CD8-positive, alpha-beta memory T cell (primary cell): ENCODE results near the gene SPRED2. TPM values are rescaled to one million over a fixed set of nuclear protein-coding genes. Genes with fewer than 3 reads are reported as not detected.

Experiments
- CTCF ChIA-PET: fragments of 350-600 bp; sonication (Branson Sonifier 250); formaldehyde crosslinking; loops from one replicate; lab custom pipeline; 2021; ENCODE audit warnings: antibody characterized with exemption; lab: Charles Lee
- POLR2A ChIA-PET: fragments of 350-600 bp; sonication (Branson Sonifier 250); formaldehyde crosslinking; loops from one replicate; lab custom pipeline; 2021; ENCODE audit warnings: antibody characterized with exemption; lab: Charles Lee
- DNase-seq, 5 donors: peaks; one replicate each; pipeline versions ENCODE4 v3.0.0 to v3.0.0-alpha.2; 2020 to 2022; ENCODE audit warnings: mixed read lengths in 1 of 5
- H3K27ac ChIP-seq: one replicate; pipeline ENCODE4 v1.7.0; 2013; ENCODE audit warnings: low read depth, mild to moderate bottlenecking, low read length, moderate library complexity
- H3K27me3 ChIP-seq: 2 replicates; pipeline ENCODE4 v1.7.0; 2013; ENCODE audit warnings: low read length, mild to moderate bottlenecking; ENCODE audit not compliant: insufficient read depth, poor library complexity, severe bottlenecking
- H3K36me3 ChIP-seq: 2 replicates; pipeline ENCODE4 v1.7.0; 2013; ENCODE audit warnings: mild to moderate bottlenecking, low read length, moderate library complexity; ENCODE audit not compliant: insufficient read depth
- H3K4me1 ChIP-seq: 2 replicates; pipeline ENCODE4 v1.7.0; 2013; ENCODE audit warnings: mild to moderate bottlenecking, low read length, moderate library complexity; ENCODE audit not compliant: insufficient read depth
- H3K4me3 ChIP-seq: 2 replicates; pipeline ENCODE4 v1.7.0; 2013; ENCODE audit warnings: mild to moderate bottlenecking, low read length
- H3K9me3 ChIP-seq: 2 replicates; pipeline ENCODE4 v1.7.0; 2013; ENCODE audit warnings: mild to moderate bottlenecking, low read length
- H3K27ac Mint-ChIP-seq, 8 donors: one replicate each; pipeline ENCODE4 v1.8.0; 2020 to 2021; ENCODE audit warnings: mixed read lengths in 8 of 8, mild to moderate bottlenecking in 6 of 8, inconsistent platforms in 3 of 8, moderate library complexity in 3 of 8
- H3K27me3 Mint-ChIP-seq, 2 donors: one replicate each; pipeline ENCODE4 v1.8.0; 2020 to 2021; ENCODE audit warnings: mixed read lengths in 2 of 2, mild to moderate bottlenecking in 1 of 2, moderate library complexity in 1 of 2
- H3K36me3 Mint-ChIP-seq, 3 donors: one replicate each; pipeline ENCODE4 v1.8.0; 2020 to 2021; ENCODE audit warnings: mixed read lengths in 3 of 3, inconsistent platforms in 1 of 3, mild to moderate bottlenecking in 1 of 3
- H3K4me1 Mint-ChIP-seq, 3 donors: one replicate each; pipeline ENCODE4 v1.8.0; 2020 to 2021; ENCODE audit warnings: mixed read lengths in 3 of 3, inconsistent platforms in 1 of 3, mild to moderate bottlenecking in 1 of 3
- H3K4me3 Mint-ChIP-seq, 7 donors: one replicate each; pipeline ENCODE4 v1.8.0; 2020 to 2021; ENCODE audit warnings: mixed read lengths in 7 of 7, mild to moderate bottlenecking in 6 of 7, moderate library complexity in 4 of 7, inconsistent platforms in 2 of 7
- H3K9me3 Mint-ChIP-seq, 5 donors: one replicate each; pipeline ENCODE4 v1.8.0; 2020 to 2022; ENCODE audit warnings: mixed read lengths in 5 of 5, mild to moderate bottlenecking in 3 of 5, moderate library complexity in 2 of 5, inconsistent platforms in 1 of 5
- polyA plus RNA-seq: library from polyadenylated mRNA; unstranded; fragments of 300-500 nt; fragmentation: Illumina TruSeq; gene quantifications from one replicate; pipeline ENCODE4 v1.2.3, GENCODE V29; 2021
- total RNA-seq, 2 experiments: library from RNA; stranded (reverse); gene quantifications; one replicate each; pipeline ENCODE4 v1.2.3, GENCODE V29; 2021

The SPRED2 gene
- total and polyA plus RNA-seq, 3 experiments from 2014 or later: 1.3 to 4.0 (median 3.0) TPM

DNA sequence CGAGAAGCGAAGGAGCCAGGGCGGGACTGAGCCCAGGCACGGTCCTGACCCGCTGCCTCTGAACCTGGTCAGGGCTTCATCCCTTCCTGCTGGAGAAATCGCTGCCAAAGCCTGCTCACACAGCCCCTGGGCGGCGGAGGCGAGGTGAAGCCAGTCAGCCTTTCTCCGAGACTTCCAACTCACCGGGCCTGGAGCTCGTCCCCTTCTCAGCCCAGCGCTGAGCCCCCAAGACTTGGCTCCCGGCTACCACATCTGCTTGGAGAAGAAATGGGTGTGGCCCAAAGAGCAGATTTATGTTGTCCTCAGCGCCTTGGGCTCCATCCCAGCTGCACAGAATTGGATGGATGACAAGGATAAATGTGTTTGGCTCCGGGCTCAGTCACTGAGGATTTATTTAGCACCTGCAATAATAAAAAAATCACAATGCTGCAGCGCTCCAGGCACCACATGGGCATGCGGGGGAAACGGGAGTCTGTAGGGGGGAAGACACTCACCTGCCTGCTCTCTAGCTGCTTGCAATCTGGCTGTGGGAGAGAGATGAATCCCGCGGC, 139.9 kb downstream of the SPRED2 start:
- ChIA-PET POLR2A (no interaction called here), CTCF (no interaction called here)
- Histone ChIP-seq H3K4me1 (no peaks in the 10 kb centered on the region), H3K27me3 (no peaks in the 10 kb centered on the region), H3K9me3 (no peaks in the 10 kb centered on the region), H3K27ac (no peak overlapping the region), H3K4me3 (no peak overlapping the region), H3K36me3 (no peaks in the 10 kb centered on the region)
- peaks cover 2 to 20% of the 10 kb centered on the region in 2 donors for H3K27me3 Mint-ChIP-seq
- DNase-seq: no peak
- H3K4me1 Mint-ChIP-seq: peaks cover 0 to 5% (median 0%) of the 10 kb centered on the region in 3 donors
- H3K4me3 Mint-ChIP-seq: no peak overlapping the region
- H3K27ac Mint-ChIP-seq: no peak overlapping the region
- H3K36me3 Mint-ChIP-seq: no peaks in the 10 kb centered on the region
- no peaks in the 10 kb centered on the region for H3K9me3 Mint-ChIP-seq

DNA sequence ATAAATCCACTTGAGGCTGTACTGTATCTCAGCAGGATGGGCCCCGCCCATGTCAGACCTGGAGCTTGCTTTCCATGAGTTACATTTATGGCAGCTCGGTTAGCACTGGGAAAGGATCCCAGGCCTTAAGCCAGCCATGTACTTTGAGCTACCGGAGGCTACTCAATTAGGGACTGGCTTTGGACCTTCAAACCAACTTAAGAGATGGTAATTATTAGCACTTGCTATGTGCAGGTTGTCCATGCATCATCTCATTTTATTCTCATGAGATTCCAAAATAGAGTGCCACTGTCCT, 140.3 kb downstream of the SPRED2 start:
- DNase-seq: no peak
- no peak overlapping the region for H3K27ac ChIP-seq
- H3K4me3 ChIP-seq: no peak overlapping the region
- Mint-ChIP-seq H3K4me1 (peaks cover 0 to 4% (median 0%) of the 10 kb centered on the region in 3 donors), H3K27me3 (peaks cover 2 to 23% of the 10 kb centered on the region in 2 donors), H3K4me3 (no peak overlapping the region), H3K36me3 (no peaks in the 10 kb centered on the region), H3K27ac (no peak overlapping the region), H3K9me3 (no peaks in the 10 kb centered on the region)
- H3K9me3 ChIP-seq: no peaks in the 10 kb centered on the region
- no peaks in the 10 kb centered on the region for H3K4me1 ChIP-seq
- no peaks in the 10 kb centered on the region for H3K36me3 ChIP-seq
- no peaks in the 10 kb centered on the region for H3K27me3 ChIP-seq
- CTCF ChIA-PET: no interaction called here
- POLR2A ChIA-PET: no interaction called here

DNA sequence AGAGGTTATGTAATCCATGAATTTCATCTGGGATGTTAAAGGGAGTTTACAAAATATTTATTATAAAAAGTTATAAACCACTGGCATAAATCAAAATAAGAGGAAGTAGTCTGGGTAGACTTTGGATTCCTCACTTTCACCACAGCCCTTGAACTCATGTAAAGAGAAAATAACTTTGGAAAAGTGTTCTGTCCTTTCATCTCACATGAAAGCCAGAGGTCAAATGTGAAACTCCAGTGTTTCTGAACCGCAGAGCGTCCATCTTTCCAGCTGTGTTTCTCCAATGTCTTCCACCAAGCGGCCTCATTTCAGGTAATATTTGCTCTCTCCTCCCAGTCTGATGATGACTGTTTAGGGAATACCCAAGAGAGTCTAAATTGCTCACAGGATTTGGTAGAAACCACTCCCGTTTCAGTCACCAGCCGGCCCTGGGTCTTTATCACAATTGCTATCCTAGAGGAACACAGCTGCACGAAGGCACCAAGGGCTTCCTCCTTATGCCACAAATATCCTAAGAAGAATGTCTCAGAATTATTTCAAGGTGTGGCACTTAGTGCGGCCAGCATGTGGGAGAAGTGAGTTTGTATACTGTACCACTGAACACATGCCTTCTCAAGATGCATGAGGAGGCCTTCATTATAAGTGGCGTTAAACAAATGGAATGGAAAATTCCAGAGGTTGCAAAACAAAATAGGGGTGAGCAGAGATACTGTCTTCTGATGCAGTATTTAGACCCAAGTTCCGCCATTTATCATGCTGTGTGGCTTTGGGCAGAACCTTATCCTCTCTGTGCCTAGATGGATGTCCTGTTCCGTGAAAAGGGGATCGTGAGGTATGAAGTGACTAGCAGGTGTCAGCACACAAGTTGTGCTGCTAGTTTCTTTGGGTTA, 140.9 kb downstream of the SPRED2 start:
- no peaks in the 10 kb centered on the region for H3K9me3 Mint-ChIP-seq
- CTCF ChIA-PET: no interaction called here

DNA sequence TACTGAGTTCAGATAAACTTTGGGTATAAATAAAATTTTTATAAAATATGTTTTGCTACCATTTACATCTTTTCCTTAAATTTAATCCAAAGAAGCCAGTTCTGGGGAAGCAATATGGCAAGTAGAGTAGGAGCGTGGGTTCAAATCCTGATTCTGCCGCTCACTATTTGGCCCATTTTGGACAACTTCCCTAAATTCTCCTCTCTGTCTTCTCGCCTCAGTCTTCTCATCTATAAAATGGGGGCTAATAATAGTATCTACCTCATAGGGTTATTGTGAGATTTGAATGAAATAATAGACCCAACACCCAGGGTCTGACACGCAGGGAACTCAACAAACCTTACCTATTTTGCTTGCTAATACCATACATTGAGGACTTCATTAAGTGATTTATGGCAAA, 145.0 kb downstream of the SPRED2 start:
- no peaks in the 10 kb centered on the region for H3K36me3 Mint-ChIP-seq
- no peak overlapping the region for H3K4me3 Mint-ChIP-seq
- no peaks in the 10 kb centered on the region for H3K9me3 Mint-ChIP-seq
- no peaks in the 10 kb centered on the region for H3K4me1 Mint-ChIP-seq
- no peaks in the 10 kb centered on the region for H3K4me1 ChIP-seq
- CTCF ChIA-PET: no interaction called here
- DNase-seq: no peak
- no peaks in the 10 kb centered on the region for H3K27me3 ChIP-seq
- no peak overlapping the region for H3K27ac Mint-ChIP-seq
- H3K4me3 ChIP-seq: no peak overlapping the region
- peaks cover 0 to 8% of the 10 kb centered on the region in 2 donors for H3K27me3 Mint-ChIP-seq
- POLR2A ChIA-PET: no interaction called here
- no peak overlapping the region for H3K27ac ChIP-seq
- no peaks in the 10 kb centered on the region for H3K36me3 ChIP-seq
- no peaks in the 10 kb centered on the region for H3K9me3 ChIP-seq

More for the DNA sequence above, 140.9 kb downstream of the SPRED2 start:
- Mint-ChIP-seq H3K36me3 (no peaks in the 10 kb centered on the region), H3K4me3 (no peak overlapping the region), H3K27me3 (peaks cover 2 to 22% of the 10 kb centered on the region in 2 donors), H3K4me1 (no peaks in the 10 kb centered on the region), H3K27ac (no peak overlapping the region)
- POLR2A ChIA-PET: no interaction called here
- no peak overlapping the region for H3K27ac ChIP-seq
- no peak for DNase-seq
- no peaks in the 10 kb centered on the region for H3K9me3 ChIP-seq
- no peaks in the 10 kb centered on the region for H3K36me3 ChIP-seq
- H3K4me3 ChIP-seq: no peak overlapping the region
- no peaks in the 10 kb centered on the region for H3K4me1 ChIP-seq
- H3K27me3 ChIP-seq: no peaks in the 10 kb centered on the region

DNA sequence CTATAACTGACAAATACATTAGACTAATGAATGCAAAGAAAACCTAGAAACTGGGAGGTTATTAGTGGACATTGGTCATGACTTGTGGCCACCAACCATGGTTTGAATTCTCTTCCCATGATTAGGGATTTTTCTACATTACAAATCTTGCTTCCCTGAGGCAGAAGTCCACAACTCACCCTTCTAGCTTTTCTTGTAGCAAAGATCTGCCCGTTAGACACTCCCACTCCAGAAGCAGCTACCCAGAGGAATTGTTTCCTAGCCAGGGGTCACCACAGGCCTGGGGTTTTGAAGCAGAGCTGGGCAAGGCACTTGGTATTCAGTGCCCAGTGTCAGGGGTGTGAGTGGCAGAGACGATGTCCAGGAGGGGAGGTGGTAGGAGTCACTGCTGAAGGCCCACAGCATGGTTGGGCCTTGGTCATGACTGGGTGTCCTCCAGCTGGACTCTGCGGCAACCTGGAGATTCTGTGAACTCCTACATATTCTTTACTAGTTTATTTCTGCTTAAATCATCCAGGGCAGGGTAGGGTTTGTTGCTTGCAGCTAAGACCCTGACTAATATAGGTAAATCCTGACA, 149.8 kb downstream of the SPRED2 start:
- Histone ChIP-seq H3K9me3 (no peaks in the 10 kb centered on the region), H3K27me3 (no peaks in the 10 kb centered on the region), H3K27ac (no peak overlapping the region), H3K4me1 (peaks cover 12% of the 10 kb centered on the region), H3K36me3 (no peaks in the 10 kb centered on the region), H3K4me3 (no peak overlapping the region)
- Mint-ChIP-seq H3K4me1 (peaks cover 12 to 20% (median 14%) of the 10 kb centered on the region in 3 donors), H3K27me3 (peaks cover 0 to 3% of the 10 kb centered on the region in 2 donors), H3K9me3 (no peaks in the 10 kb centered on the region), H3K36me3 (no peaks in the 10 kb centered on the region), H3K27ac (no peak overlapping the region), H3K4me3 (no peak overlapping the region)
- ChIA-PET CTCF (no interaction called here), POLR2A (no interaction called here)
- DNase-seq: no peak

DNA sequence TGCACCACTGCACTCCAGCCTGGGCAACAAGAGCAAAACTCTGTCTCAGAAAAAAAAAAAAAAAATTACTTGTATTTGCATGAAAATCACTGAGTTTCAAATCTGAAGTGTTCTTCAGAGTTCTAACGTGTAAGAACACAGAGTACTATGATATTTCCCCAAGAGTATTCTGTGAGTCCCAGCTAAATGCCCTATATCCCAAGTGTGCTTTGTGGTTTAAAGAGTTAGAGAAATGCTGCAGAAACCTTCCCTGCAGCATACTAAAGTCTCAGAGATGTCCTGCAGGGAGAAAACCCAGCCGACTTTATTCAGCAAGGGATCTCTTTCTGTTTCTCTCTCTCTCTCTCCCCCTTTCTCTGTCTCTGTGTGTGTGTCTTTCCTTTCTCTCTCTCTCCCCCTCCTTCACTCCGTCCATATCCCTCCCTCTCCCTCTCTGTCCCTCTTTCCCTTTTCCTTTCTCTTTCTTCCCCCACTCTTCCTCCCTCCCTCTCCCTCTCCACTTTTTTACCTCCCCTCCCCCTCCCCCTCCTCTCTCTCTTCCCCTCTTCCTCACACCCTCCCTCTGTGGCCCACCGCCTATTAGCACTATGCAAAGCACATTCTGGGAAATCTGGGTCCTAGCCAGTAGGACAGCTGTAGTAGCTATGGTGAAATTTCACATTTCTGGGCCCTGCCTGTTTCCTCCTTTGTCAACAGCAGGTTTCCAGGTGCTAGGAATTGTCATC, 150.6 kb downstream of the SPRED2 start:
- H3K4me1 ChIP-seq: peaks cover 12% of the 10 kb centered on the region
- Mint-ChIP-seq H3K9me3 (no peaks in the 10 kb centered on the region), H3K4me3 (no peak overlapping the region), H3K4me1 (peaks cover 12 to 20% (median 14%) of the 10 kb centered on the region in 3 donors), H3K36me3 (no peaks in the 10 kb centered on the region), H3K27ac (no peak overlapping the region), H3K27me3 (no peaks in the 10 kb centered on the region)
- H3K27me3 ChIP-seq: no peaks in the 10 kb centered on the region
- H3K27ac ChIP-seq: no peak overlapping the region
- CTCF ChIA-PET: no interaction called here
- POLR2A ChIA-PET: no interaction called here
- H3K4me3 ChIP-seq: no peak overlapping the region
- no peaks in the 10 kb centered on the region for H3K36me3 ChIP-seq
- no peak for DNase-seq
- H3K9me3 ChIP-seq: no peaks in the 10 kb centered on the region

DNA sequence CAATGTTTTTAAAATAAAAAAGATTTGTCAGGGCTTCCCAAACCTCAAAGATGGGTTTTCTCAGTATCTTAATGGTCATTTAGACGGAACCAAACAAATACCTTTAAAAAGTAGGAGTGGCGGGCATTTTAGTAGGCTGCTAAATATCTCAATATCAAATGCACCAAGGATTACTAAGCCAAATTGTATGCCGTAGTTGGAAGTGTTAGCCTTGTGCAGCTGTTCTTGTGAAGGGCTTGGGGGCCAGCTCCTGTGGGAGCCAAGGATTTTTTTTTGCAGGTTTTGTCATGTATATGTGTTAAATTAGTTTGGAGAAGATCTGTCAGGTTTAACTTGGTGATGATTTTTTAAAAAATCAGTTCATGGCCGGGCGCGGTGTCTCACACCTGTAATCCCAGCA, 152.6 kb downstream of the SPRED2 start:
- DNase-seq: no peak
- H3K9me3 ChIP-seq: no peaks in the 10 kb centered on the region
- no peaks in the 10 kb centered on the region for H3K36me3 Mint-ChIP-seq
- no peaks in the 10 kb centered on the region for H3K9me3 Mint-ChIP-seq
- no peaks in the 10 kb centered on the region for H3K27me3 Mint-ChIP-seq
- POLR2A ChIA-PET: interaction anchor here (0.7 kb wide), 1 partner anchor 11 kb away, joined by 4 read pairs; no protein-coding TSS in a partner anchor
- no peak overlapping the region for H3K27ac Mint-ChIP-seq
- H3K36me3 ChIP-seq: no peaks in the 10 kb centered on the region
- peaks cover 12 to 28% (median 17%) of the 10 kb centered on the region in 3 donors for H3K4me1 Mint-ChIP-seq
- no peak overlapping the region for H3K4me3 ChIP-seq
- CTCF ChIA-PET: no interaction called here
- H3K27me3 ChIP-seq: no peaks in the 10 kb centered on the region
- no peak overlapping the region for H3K4me3 Mint-ChIP-seq
- no peak overlapping the region for H3K27ac ChIP-seq
- peaks cover 12% of the 10 kb centered on the region for H3K4me1 ChIP-seq
